H54 (cell line): ENCODE data around the gene NAGPA.

Source experiments
- DNase-seq: peaks from one replicate; pipeline ENCODE4 v3.0.0; 2011; ENCODE audit warnings: low spot score, mixed read lengths; ENCODE audit not compliant: insufficient read length
- FAIRE-seq: peaks from 3 replicates; lab custom pipeline; 2011; peaks lifted over from hg19 to GRCh38; lab: Jason Lieb, UNC
- POLR2A ChIP-seq: IDR thresholded peaks from 2 replicates; pipeline ENCODE4 v1.6.1; 2011; ENCODE audit warnings: low read depth, mild to moderate bottlenecking, low read length

The NAGPA gene

GRCh38 chr16:4976611-4977145 lies 57.1 kb downstream of the NAGPA start:
- DNase-seq (no peak), FAIRE-seq (no peak)
- no peak for TF ChIP-seq POLR2A

GRCh38 chr16:4976079-4976478 lies 57.7 kb downstream of the NAGPA start:
- FAIRE-seq (no peak), DNase-seq (no peak)
- TF ChIP-seq POLR2A, result no peak
